H1 (cell line): Measurements from ENCODE around the gene C16orf46. TPM values are rescaled to one million over a fixed set of nuclear protein-coding genes. Genes with fewer than 3 reads are reported as not detected.

Experiments used
- BACH1 ChIP-seq: IDR thresholded peaks from 2 replicates; pipeline ENCODE4 v1.6.1; 2012; ENCODE audit warnings: low read length, improper control_type of control experiment
- CBX5 ChIP-seq: fragments of 300-800, 300-1000 bp; sonication (generic); IDR thresholded peaks from 2 replicates; pipeline ENCODE4 v1.7.1; 2016; ENCODE audit warnings: antibody characterized with exemption, low read length, low read depth
- KDM1A ChIP-seq: fragments of 200-600, 300-600 bp; sonication (generic); IDR thresholded peaks from 2 replicates; pipeline ENCODE4 v1.7.1; 2016; ENCODE audit warnings: mild to moderate bottlenecking, low read length, borderline replicate concordance
- POLR2A ChIP-seq, 2 experiments: IDR thresholded peaks; 1 replicate in 1 of 2; 2 replicates in 1 of 2; pipeline ENCODE4 v1.6.1; 2011; ENCODE audit warnings: low read depth in 2 of 2, low read length in 2 of 2, mild to moderate bottlenecking in 2 of 2; ENCODE audit errors: control extremely low read depth in 1 of 2
- POLR2AphosphoS5 ChIP-seq: IDR thresholded peaks from 2 replicates; pipeline ENCODE4 v1.6.1; 2011; ENCODE audit warnings: low read depth, low read length
- SIX5 ChIP-seq: IDR thresholded peaks from 2 replicates; pipeline ENCODE4 v1.6.1; 2011; ENCODE audit warnings: mild to moderate bottlenecking, low read depth, low read length
- SP2 ChIP-seq: IDR thresholded peaks from 2 replicates; pipeline ENCODE4 v1.6.1; 2012; ENCODE audit warnings: mild to moderate bottlenecking, low read length, inconsistent platforms
- polyA plus RNA-seq, 7 experiments: library from polyadenylated mRNA; depleted of rRNA in 3 of 7; stranded (reverse) in 5 of 7; unstranded in 2 of 7; fragments of >200 nt in 5 of 7; fragments of 200-250 nt in 2 of 7; gene quantifications; 1 replicate in 5 of 7; 2 replicates in 1 of 7; 4 replicates in 1 of 7; pipeline versions ENCODE4 v1.2.1 to v1.2.3, GENCODE V29; 2011 to 2013; ENCODE audit warnings: missing spikeins in 2 of 7, mixed read lengths in 2 of 7
- total RNA-seq: library from RNA; stranded (reverse); fragmentation: NEBNext Ultra II Directional; extraction: Animal tissue kit (Norgen Biotek cat#: 25700); gene quantifications from 2 replicates; pipeline ENCODE4 v1.2.1, GENCODE V29; 2021
- TF ChIP-seq, protein P1 (sequence below): IDR thresholded peaks from 2 replicates; pipeline ENCODE4 v1.6.1; 2012; ENCODE audit warnings: inconsistent platforms

Gene C16orf46
- total and polyA plus RNA-seq, 2 of the 8 experiments (the other 6 are each of a cell fraction or from before 2014, with no cell fraction given) = 0.48 to 0.60 TPM

DNA sequence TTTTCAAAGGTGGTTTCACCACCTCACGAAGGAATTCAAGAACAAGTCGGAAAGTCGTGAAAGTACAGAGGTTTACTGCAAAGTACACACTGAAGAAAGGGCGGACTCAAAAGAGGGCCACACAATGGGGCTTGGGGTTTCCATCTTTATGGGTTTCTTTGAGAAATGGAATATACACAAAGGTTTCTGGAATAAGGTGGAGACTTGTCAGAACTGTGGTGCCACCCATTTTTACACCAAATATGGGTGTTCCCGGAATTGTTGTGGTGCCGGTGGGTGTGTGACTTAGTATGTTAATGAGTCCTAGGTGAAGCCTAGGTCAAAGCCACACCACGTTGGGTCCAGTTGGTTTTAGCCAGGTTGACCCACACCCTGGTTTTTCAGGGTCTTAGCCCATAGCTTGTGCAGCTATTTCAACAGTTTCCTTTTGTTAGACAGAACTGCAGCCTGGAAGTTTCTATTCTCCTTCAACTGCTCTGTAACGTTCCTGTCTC, 19.7 kb upstream of the C16orf46 start (continued):
- TF ChIP-seq SP2 (no peak), POLR2AphosphoS5 (no peak), POLR2A (IDR thresholded peaks at IDR 0.05; ENCODE audit: control extremely low read depth in 1 of 2, low read depth in 2 of 2, low read length in 2 of 2) (no peak), KDM1A (no peak), CBX5 (no peak), SIX5 (no peak), BACH1 (no peak)
- TF ChIP-seq, protein P1, sequence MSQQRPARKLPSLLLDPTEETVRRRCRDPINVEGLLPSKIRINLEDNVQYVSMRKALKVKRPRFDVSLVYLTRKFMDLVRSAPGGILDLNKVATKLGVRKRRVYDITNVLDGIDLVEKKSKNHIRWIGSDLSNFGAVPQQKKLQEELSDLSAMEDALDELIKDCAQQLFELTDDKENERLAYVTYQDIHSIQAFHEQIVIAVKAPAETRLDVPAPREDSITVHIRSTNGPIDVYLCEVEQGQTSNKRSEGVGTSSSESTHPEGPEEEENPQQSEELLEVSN = no peak
